Naive B cell (primary cell): ENCODE data around the gene SYNGR2. TPM values are rescaled to one million over a fixed set of nuclear protein-coding genes. Genes with fewer than 3 reads are reported as not detected.

Source experiments
- ATAC-seq, 2 donors: fragments of 150-1000 bp; cut with Tn5 transposase; 2 replicates each; pipeline ENCODE4 v1.10.0; 2021; ENCODE audit warnings: low read depth in 2 of 2, mild to moderate bottlenecking in 2 of 2, moderate library complexity in 2 of 2
- DNase-seq: peaks from one replicate; pipeline ENCODE4 v3.0.0; 2022
- H3K27ac Mint-ChIP-seq, 6 donors: one replicate each; pipeline ENCODE4 v1.8.0; 2020 to 2022; ENCODE audit warnings: mild to moderate bottlenecking in 6 of 6, mixed read lengths in 6 of 6, moderate library complexity in 5 of 6, inconsistent platforms in 2 of 6
- H3K27me3 Mint-ChIP-seq, 3 donors: one replicate each; pipeline ENCODE4 v1.8.0; 2021 to 2022; ENCODE audit warnings: mixed read lengths in 3 of 3, mild to moderate bottlenecking in 1 of 3
- H3K36me3 Mint-ChIP-seq, 2 donors: one replicate each; pipeline ENCODE4 v1.8.0; 2020 to 2022; ENCODE audit warnings: mixed read lengths in 2 of 2, inconsistent platforms in 1 of 2, mild to moderate bottlenecking in 1 of 2
- H3K4me1 Mint-ChIP-seq, 3 donors: one replicate each; pipeline ENCODE4 v1.8.0; 2020 to 2022; ENCODE audit warnings: mixed read lengths in 3 of 3, inconsistent platforms in 1 of 3, mild to moderate bottlenecking in 1 of 3, moderate library complexity in 1 of 3
- H3K4me3 Mint-ChIP-seq, 8 donors: one replicate each; pipeline ENCODE4 v1.8.0; 2020 to 2022; ENCODE audit warnings: mild to moderate bottlenecking in 8 of 8, mixed read lengths in 8 of 8, moderate library complexity in 8 of 8, inconsistent platforms in 2 of 8
- H3K9me3 Mint-ChIP-seq, 7 donors: one replicate each; pipeline ENCODE4 v1.8.0; 2020 to 2022; ENCODE audit warnings: mixed read lengths in 7 of 7, mild to moderate bottlenecking in 5 of 7, inconsistent platforms in 2 of 7, moderate library complexity in 1 of 7
- polyA plus RNA-seq, 6 donors: library from polyadenylated mRNA; unstranded; fragments of 300-500 nt; fragmentation: Illumina TruSeq; gene quantifications; one replicate each; pipeline ENCODE4 v1.2.3, GENCODE V29; 2021; ENCODE audit warnings: low read depth in 6 of 6

SYNGR2 gene
- 100 to 1,000 TPM; 490 to 908 (median 562) TPM for polyA plus RNA-seq

- H3K27me3 Mint-ChIP-seq: no peaks in the 10 kb centered on the region
- H3K4me1 Mint-ChIP-seq: peaks cover 40 to 69% (median 59%) of the 10 kb centered on the region in 3 donors
- ATAC-seq: peak; percentile 76 to 78
- peak within 1 kb of the TSS; percentile 76 to 90 (median 84) for H3K4me3 Mint-ChIP-seq
- no peaks in the 10 kb centered on the region for H3K9me3 Mint-ChIP-seq
- DNase-seq: peak; percentile 89
- peaks cover 0 to 2% of the 10 kb centered on the region in 2 donors for H3K36me3 Mint-ChIP-seq
- H3K27ac Mint-ChIP-seq: peak within 1 kb of the TSS; percentile 16 to 99 (median 90)
Measured at GRCh38 chr17:78168242-78168902, at the start of gene SYNGR2. Gene SYNGR2, plus strand, starts transcription at chr17:78168581. Its CDS starts 36 bp downstream, at chr17:78168617.

- Mint-ChIP-seq H3K27ac (no peak overlapping the region), H3K9me3 (no peaks in the 10 kb centered on the region), H3K36me3 (peaks cover 0 to 20% of the 10 kb centered on the region in 2 donors), H3K27me3 (no peaks in the 10 kb centered on the region), H3K4me1 (peaks cover 33 to 44% (median 41%) of the 10 kb centered on the region in 3 donors), H3K4me3 (no peak overlapping the region)
- ATAC-seq (no peak), DNase-seq (no peak)
Measured at GRCh38 chr17:78118801-78119241, 49.6 kb upstream of the SYNGR2 start.

GRCh38 chr17:78120537-78120936 is 47.8 kb upstream of the SYNGR2 start:
- peaks cover 0 to 15% of the 10 kb centered on the region in 2 donors for H3K36me3 Mint-ChIP-seq

GRCh38 chr17:78120971-78121800 is 47.2 kb upstream of the SYNGR2 start:
- ATAC-seq (peak in 1 of 2 donors; percentile 6), DNase-seq (no peak)
- Mint-ChIP-seq H3K9me3 (no peaks in the 10 kb centered on the region), H3K27ac (peak overlapping the region in 5 of 6 donors; percentile 54 to 97 (median 73)), H3K4me1 (peaks cover 37 to 56% (median 39%) of the 10 kb centered on the region in 3 donors), H3K36me3 (peaks cover 0 to 15% of the 10 kb centered on the region in 2 donors), H3K4me3 (peak overlapping the region; percentile 72 to 98 (median 82)), H3K27me3 (no peaks in the 10 kb centered on the region)

More at GRCh38 chr17:78120537-78120936, 47.8 kb upstream of the SYNGR2 start:
- DNase-seq (no peak), ATAC-seq (no peak)
- no peaks in the 10 kb centered on the region for H3K9me3 Mint-ChIP-seq
- peak overlapping the region in 5 of 8 donors; percentile 40 to 98 (median 72) for H3K4me3 Mint-ChIP-seq
- H3K27me3 Mint-ChIP-seq: no peaks in the 10 kb centered on the region
- peaks cover 37 to 50% (median 39%) of the 10 kb centered on the region in 3 donors for H3K4me1 Mint-ChIP-seq
- H3K27ac Mint-ChIP-seq: peak overlapping the region in 4 of 6 donors; percentile 59 to 97 (median 80)

GRCh38 chr17:78121801-78122215 is 46.6 kb upstream of the SYNGR2 start:
- peaks cover 0 to 15% of the 10 kb centered on the region in 2 donors for H3K36me3 Mint-ChIP-seq
- ATAC-seq: no peak
- no peak for DNase-seq
- peak overlapping the region; percentile 33 to 97 (median 56) for H3K27ac Mint-ChIP-seq
- peaks cover 43 to 62% (median 44%) of the 10 kb centered on the region in 3 donors for H3K4me1 Mint-ChIP-seq
- no peaks in the 10 kb centered on the region for H3K27me3 Mint-ChIP-seq
- no peaks in the 10 kb centered on the region for H3K9me3 Mint-ChIP-seq
- peak overlapping the region; percentile 72 to 98 (median 82) for H3K4me3 Mint-ChIP-seq

GRCh38 chr17:78122216-78122930 is 46.0 kb upstream of the SYNGR2 start:
- H3K4me3 Mint-ChIP-seq: peak overlapping the region; percentile 72 to 98 (median 84)
- DNase-seq (no peak), ATAC-seq (no peak)
- H3K36me3 Mint-ChIP-seq: peaks cover 0 to 15% of the 10 kb centered on the region in 2 donors
- H3K9me3 Mint-ChIP-seq: no peaks in the 10 kb centered on the region
- H3K27me3 Mint-ChIP-seq: no peaks in the 10 kb centered on the region
- H3K4me1 Mint-ChIP-seq: peaks cover 43 to 68% (median 49%) of the 10 kb centered on the region in 3 donors
- H3K27ac Mint-ChIP-seq: peak overlapping the region in 5 of 6 donors; percentile 33 to 97 (median 73)

DNA sequence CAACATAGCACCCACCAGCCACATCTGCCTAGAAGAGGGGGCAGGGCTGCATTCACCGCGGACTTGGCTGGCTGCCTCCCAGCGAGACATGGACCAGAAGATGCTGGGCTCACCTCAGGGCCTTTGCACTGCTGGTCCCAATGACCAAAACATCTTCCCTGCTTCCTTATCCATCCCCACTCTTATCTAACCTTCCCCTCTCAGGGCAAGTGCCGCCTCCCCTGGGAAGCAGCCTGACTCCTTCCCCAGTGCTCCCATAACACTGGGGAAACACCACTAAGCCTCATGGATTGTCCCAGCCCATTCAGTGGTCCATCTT is 45.5 kb upstream of the SYNGR2 start:
- DNase-seq (no peak), ATAC-seq (no peak)
- Mint-ChIP-seq H3K9me3 (no peaks in the 10 kb centered on the region), H3K4me3 (peak overlapping the region in 7 of 8 donors; percentile 36 to 98 (median 78)), H3K27me3 (no peaks in the 10 kb centered on the region), H3K36me3 (peaks cover 0 to 15% of the 10 kb centered on the region in 2 donors), H3K4me1 (peaks cover 43 to 73% (median 49%) of the 10 kb centered on the region in 3 donors), H3K27ac (peak overlapping the region in 4 of 6 donors; percentile 25 to 97 (median 51))

GRCh38 chr17:78123258-78123929 is 45.0 kb upstream of the SYNGR2 start:
- DNase-seq: no peak
- peaks cover 43 to 75% (median 49%) of the 10 kb centered on the region in 3 donors for H3K4me1 Mint-ChIP-seq
- no peaks in the 10 kb centered on the region for H3K27me3 Mint-ChIP-seq
- peaks cover 0 to 15% of the 10 kb centered on the region in 2 donors for H3K36me3 Mint-ChIP-seq
- no peak for ATAC-seq
- peak overlapping the region; percentile 61 to 98 (median 76) for H3K4me3 Mint-ChIP-seq
- no peaks in the 10 kb centered on the region for H3K9me3 Mint-ChIP-seq
- peak overlapping the region; percentile 64 to 97 (median 88) for H3K27ac Mint-ChIP-seq

- ATAC-seq (peak; percentile 65), DNase-seq (peak; percentile 82)
- Mint-ChIP-seq H3K27me3 (no peaks in the 10 kb centered on the region), H3K4me1 (peaks cover 48 to 80% (median 55%) of the 10 kb centered on the region in 3 donors), H3K9me3 (no peaks in the 10 kb centered on the region), H3K36me3 (peaks cover 0 to 15% of the 10 kb centered on the region in 2 donors), H3K4me3 (peak overlapping the region; percentile 61 to 98 (median 81)), H3K27ac (peak overlapping the region; percentile 81 to 97 (median 88))
Measured at GRCh38 chr17:78124081-78124835, 44.1 kb upstream of the SYNGR2 start.

DNA sequence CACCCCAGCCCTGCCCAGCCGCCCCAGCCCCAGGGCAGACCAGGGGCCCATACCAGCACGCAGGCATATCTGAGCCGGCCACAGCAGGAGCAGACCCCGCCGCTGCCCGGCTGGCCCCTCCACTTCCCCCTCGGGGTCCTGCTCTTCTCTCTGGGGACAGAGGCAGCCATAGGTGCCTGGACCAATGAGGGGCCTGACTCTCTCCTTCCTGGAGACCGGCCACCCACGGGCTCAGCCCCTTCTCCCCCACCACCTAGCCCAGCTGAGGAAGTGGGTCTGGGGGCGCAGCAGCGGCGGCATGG is 43.6 kb upstream of the SYNGR2 start:
- H3K4me1 Mint-ChIP-seq: peaks cover 54 to 86% (median 60%) of the 10 kb centered on the region in 3 donors
- H3K27ac Mint-ChIP-seq: peak overlapping the region in 3 of 6 donors; percentile 30 to 97 (median 92)
- DNase-seq (no peak), ATAC-seq (no peak)
- no peaks in the 10 kb centered on the region for H3K9me3 Mint-ChIP-seq
- H3K36me3 Mint-ChIP-seq: peaks cover 0 to 15% of the 10 kb centered on the region in 2 donors
- no peaks in the 10 kb centered on the region for H3K27me3 Mint-ChIP-seq
- peak overlapping the region in 7 of 8 donors; percentile 36 to 98 (median 68) for H3K4me3 Mint-ChIP-seq

GRCh38 chr17:78125138-78125913 is 43.1 kb upstream of the SYNGR2 start:
- Mint-ChIP-seq H3K4me1 (peaks cover 58 to 89% (median 63%) of the 10 kb centered on the region in 3 donors), H3K4me3 (peak overlapping the region; percentile 36 to 98 (median 60)), H3K27me3 (no peaks in the 10 kb centered on the region), H3K27ac (peak overlapping the region in 4 of 6 donors; percentile 30 to 97 (median 81)), H3K36me3 (peaks cover 0 to 15% of the 10 kb centered on the region in 2 donors), H3K9me3 (no peaks in the 10 kb centered on the region)
- ATAC-seq: no peak
- DNase-seq: no peak
